HCT116 (cell line): ENCODE data around the gene SPATS2L.

Source experiments
- CEBPB ChIP-seq: IDR thresholded peaks from 2 replicates; pipeline ENCODE4 v1.6.1; 2012; ENCODE audit warnings: low read depth
- EZH2 ChIP-seq: fragments of 200-600 bp; sonication (generic); IDR thresholded peaks from 2 replicates; pipeline ENCODE4 v1.6.1; 2017; ENCODE audit warnings: antibody characterized with exemption, mixed run types
- EZH2phosphoT487 ChIP-seq: fragments of 200-600 bp; IDR thresholded peaks from 2 replicates; pipeline ENCODE4 v1.6.1; 2018; ENCODE audit warnings: antibody characterized with exemption, borderline replicate concordance
- POLR2A ChIP-seq: IDR thresholded peaks from 2 replicates; pipeline ENCODE4 v1.7.0; 2011; ENCODE audit warnings: borderline replicate concordance; ENCODE audit not compliant: insufficient read depth, insufficient read length; ENCODE audit errors: extremely low read depth
- POLR2AphosphoS5 ChIP-seq: IDR thresholded peaks from 2 replicates; pipeline ENCODE4 v1.6.1; 2011; ENCODE audit warnings: mild to moderate bottlenecking, low read depth, low read length, moderate library complexity
- SIN3A ChIP-seq: IDR thresholded peaks from 2 replicates; pipeline ENCODE4 v1.6.1; 2012; ENCODE audit warnings: low read depth
- YY1 ChIP-seq: IDR thresholded peaks from 2 replicates; pipeline ENCODE4 v1.6.1; 2011; ENCODE audit warnings: low read length, low read depth, moderate library complexity, mild to moderate bottlenecking; ENCODE audit not compliant: insufficient replicate concordance; ENCODE audit errors: extremely low read depth
- ZFX ChIP-seq: fragments of 450-650 bp; IDR thresholded peaks from 2 replicates; pipeline ENCODE4 v1.6.1; 2017
- TF ChIP-seq, protein P1 (sequence below), 3 experiments: fragments of 200-600 bp in 1 of 3; sonication (generic) in 1 of 3; IDR thresholded peaks in 2 of 3; conservative IDR thresholded peaks in 1 of 3; 2 replicates each; pipeline ENCODE4 v1.5.1; 2012 to 2017; ENCODE audit warnings: low read depth in 2 of 3, low read length in 2 of 3, antibody characterized with exemption in 1 of 3, borderline replicate concordance in 1 of 3, control low read depth in 1 of 3, mild to moderate bottlenecking in 1 of 3, mixed read lengths in 1 of 3, mixed run types in 1 of 3, moderate library complexity in 1 of 3; ENCODE audit not compliant: insufficient read depth in 1 of 3
- TF ChIP-seq, protein P2 (sequence below): IDR thresholded peaks from 2 replicates; pipeline ENCODE4 v1.6.1; 2011; ENCODE audit warnings: mild to moderate bottlenecking, low read length, moderate library complexity; ENCODE audit not compliant: insufficient replicate concordance; ENCODE audit errors: extremely low read depth
- TF ChIP-seq, protein P3 (sequence below): IDR thresholded peaks from 2 replicates; pipeline ENCODE4 v1.6.1; 2012

DNA sequence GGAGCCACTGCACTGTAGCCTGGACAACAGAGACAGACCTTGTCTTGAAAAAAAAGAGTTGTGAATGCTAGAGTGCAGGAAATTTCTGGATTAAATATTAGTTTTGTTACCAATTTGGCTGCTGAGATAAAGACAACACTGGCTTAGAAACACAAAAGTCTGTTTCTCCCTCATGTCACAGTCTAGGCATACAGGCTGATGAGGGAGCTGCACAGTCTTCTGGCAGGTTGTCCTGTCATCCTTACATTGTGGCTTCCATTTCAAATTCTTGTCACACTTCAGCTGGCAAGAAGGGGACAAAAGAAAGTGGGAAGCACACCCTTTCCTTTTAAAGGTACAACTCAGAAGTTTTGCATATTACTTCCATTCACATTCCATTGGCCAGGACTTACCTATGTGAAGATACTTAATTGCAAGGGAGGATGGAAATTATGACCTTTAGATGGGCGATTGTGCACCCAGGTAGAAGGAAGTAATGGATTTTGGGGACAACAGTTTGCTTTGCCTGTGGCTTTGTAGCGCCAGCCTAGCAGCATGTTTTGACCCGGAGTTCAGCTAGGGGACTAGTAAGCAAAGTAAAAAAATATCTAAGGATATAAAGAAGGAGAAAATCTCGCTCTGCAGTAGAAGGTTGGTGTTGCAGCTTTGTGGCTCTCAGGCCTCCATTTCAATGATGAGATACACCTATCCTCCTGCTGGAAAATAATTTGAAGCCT is 55.9 kb downstream of the SPATS2L start:
- TF ChIP-seq, protein P1, sequence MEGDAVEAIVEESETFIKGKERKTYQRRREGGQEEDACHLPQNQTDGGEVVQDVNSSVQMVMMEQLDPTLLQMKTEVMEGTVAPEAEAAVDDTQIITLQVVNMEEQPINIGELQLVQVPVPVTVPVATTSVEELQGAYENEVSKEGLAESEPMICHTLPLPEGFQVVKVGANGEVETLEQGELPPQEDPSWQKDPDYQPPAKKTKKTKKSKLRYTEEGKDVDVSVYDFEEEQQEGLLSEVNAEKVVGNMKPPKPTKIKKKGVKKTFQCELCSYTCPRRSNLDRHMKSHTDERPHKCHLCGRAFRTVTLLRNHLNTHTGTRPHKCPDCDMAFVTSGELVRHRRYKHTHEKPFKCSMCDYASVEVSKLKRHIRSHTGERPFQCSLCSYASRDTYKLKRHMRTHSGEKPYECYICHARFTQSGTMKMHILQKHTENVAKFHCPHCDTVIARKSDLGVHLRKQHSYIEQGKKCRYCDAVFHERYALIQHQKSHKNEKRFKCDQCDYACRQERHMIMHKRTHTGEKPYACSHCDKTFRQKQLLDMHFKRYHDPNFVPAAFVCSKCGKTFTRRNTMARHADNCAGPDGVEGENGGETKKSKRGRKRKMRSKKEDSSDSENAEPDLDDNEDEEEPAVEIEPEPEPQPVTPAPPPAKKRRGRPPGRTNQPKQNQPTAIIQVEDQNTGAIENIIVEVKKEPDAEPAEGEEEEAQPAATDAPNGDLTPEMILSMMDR (IDR thresholded peaks at IDR 0.05 in 2 of 3, conservative IDR thresholded peaks at IDR 0.05 in 1 of 3; ENCODE audit: borderline replicate concordance in 1 of 3, insufficient read depth in 1 of 3, low read depth in 2 of 3, low read length in 2 of 3) = no peak
- TF ChIP-seq SIN3A (no peak), POLR2A (no peak), EZH2phosphoT487 (no peak), ZFX (no peak), EZH2 (no peak), CEBPB (no peak), POLR2AphosphoS5 (no peak), YY1 (no peak)
- TF ChIP-seq, protein P2, sequence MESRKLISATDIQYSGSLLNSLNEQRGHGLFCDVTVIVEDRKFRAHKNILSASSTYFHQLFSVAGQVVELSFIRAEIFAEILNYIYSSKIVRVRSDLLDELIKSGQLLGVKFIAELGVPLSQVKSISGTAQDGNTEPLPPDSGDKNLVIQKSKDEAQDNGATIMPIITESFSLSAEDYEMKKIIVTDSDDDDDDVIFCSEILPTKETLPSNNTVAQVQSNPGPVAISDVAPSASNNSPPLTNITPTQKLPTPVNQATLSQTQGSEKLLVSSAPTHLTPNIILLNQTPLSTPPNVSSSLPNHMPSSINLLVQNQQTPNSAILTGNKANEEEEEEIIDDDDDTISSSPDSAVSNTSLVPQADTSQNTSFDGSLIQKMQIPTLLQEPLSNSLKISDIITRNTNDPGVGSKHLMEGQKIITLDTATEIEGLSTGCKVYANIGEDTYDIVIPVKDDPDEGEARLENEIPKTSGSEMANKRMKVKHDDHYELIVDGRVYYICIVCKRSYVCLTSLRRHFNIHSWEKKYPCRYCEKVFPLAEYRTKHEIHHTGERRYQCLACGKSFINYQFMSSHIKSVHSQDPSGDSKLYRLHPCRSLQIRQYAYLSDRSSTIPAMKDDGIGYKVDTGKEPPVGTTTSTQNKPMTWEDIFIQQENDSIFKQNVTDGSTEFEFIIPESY = no peak
- TF ChIP-seq, protein P3, sequence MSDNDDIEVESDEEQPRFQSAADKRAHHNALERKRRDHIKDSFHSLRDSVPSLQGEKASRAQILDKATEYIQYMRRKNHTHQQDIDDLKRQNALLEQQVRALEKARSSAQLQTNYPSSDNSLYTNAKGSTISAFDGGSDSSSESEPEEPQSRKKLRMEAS = no peak
